ENCODE data around the gene PLA2G6. TPM values are rescaled to one million over a fixed set of nuclear protein-coding genes. Genes with fewer than 3 reads are reported as not detected.

The PLA2G6 gene
- total RNA-seq, 1 experiment from 2014 or later: 24.1 TPM

- no peak overlapping the region for H2AFZ ChIP-seq (ENCODE audit: low read length)
- no peak overlapping the region for H3K4me2 ChIP-seq (ENCODE audit: insufficient read depth, insufficient read length, low read length)
- no peaks in the 10 kb centered on the region for H3K23me2 ChIP-seq (ENCODE audit: insufficient read length, low read depth, low read length, poor library complexity, severe bottlenecking)
- no peaks in the 10 kb centered on the region for H3K4me1 ChIP-seq (ENCODE audit: insufficient read depth, low read length)
- H4K5ac ChIP-seq (ENCODE audit: insufficient read length, low read depth, low read length): no peak overlapping the region
- no CpG with 5 or more reads among the region's 14 CpGs for WGBS (ENCODE audit: extremely low coverage, insufficient read length, low lambda C conversion rate)
- H3K4me1 Mint-ChIP-seq: peaks cover 4 to 5% of the 10 kb centered on the region in 2 experiments; a peak in 3 of 4 replicates
- no peak overlapping the region for H2AK5ac ChIP-seq (ENCODE audit: insufficient read length, low read length)
- 0 out of 2 replicates have a peak, but pooled peaks cover under 1% of the 10 kb centered on the region for H3K79me2 ChIP-seq (ENCODE audit: insufficient read depth, low read length)
- H2BK12ac ChIP-seq (ENCODE audit: insufficient read length, low read depth, low read length): no peak overlapping the region
- H2BK20ac ChIP-seq (ENCODE audit: low read depth, low read length, poor library complexity, severe bottlenecking): no peak overlapping the region
- H3K56ac ChIP-seq (ENCODE audit: insufficient read length, low read depth, low read length): no peak overlapping the region
- no peak overlapping the region for H4K8ac ChIP-seq (replicated peaks; ENCODE audit: insufficient read length, low read depth, low read length)
- no peak overlapping the region for H4K91ac ChIP-seq (ENCODE audit: insufficient read length, low read depth, low read length)
- H3K4me3 Mint-ChIP-seq: no peak overlapping the region
- H3K9ac ChIP-seq (ENCODE audit: extremely low read depth, insufficient read length, low read length): no peak overlapping the region
- no peak overlapping the region for H3K23ac ChIP-seq (ENCODE audit: insufficient read length, low read depth, low read length)
- no peak overlapping the region for H3K14ac ChIP-seq (ENCODE audit: insufficient read depth, low read length)
- no peaks in the 10 kb centered on the region for H4K20me1 ChIP-seq (ENCODE audit: control insufficient read depth, insufficient read depth, insufficient read length)
- no peak overlapping the region for H3T11ph ChIP-seq (ENCODE audit: low read length)
- H3K9me3 Mint-ChIP-seq: peaks cover 5 to 12% of the 10 kb centered on the region in 2 experiments
- no peak overlapping the region for H2BK120ac ChIP-seq (ENCODE audit: low read depth, low read length, poor library complexity, severe bottlenecking)
- no peak overlapping the region for H3K27ac Mint-ChIP-seq
- no peak overlapping the region for H2BK5ac ChIP-seq (ENCODE audit: insufficient read length, low read length)
- H3K18ac ChIP-seq (ENCODE audit: insufficient read length, low read depth, low read length): no peak overlapping the region
- H3K4ac ChIP-seq (ENCODE audit: low read depth, low read length): no peak overlapping the region
- H3K27me3 Mint-ChIP-seq (ENCODE audit: low read depth): peaks cover 41% of the 10 kb centered on the region
- no peak for DNase-seq
- H3K27ac ChIP-seq (ENCODE audit: insufficient read length, low read depth, low read length): no peak overlapping the region
- H3K79me1 ChIP-seq (ENCODE audit: insufficient read depth, low read depth, low read length, poor library complexity, severe bottlenecking): no peaks in the 10 kb centered on the region
- H3K27me3 ChIP-seq (ENCODE audit: insufficient read depth, low read length): no peaks in the 10 kb centered on the region; the same call in 1 of the 2 replicates
- no peak overlapping the region for H2BK15ac ChIP-seq (ENCODE audit: low read depth, low read length)
- no peaks in the 10 kb centered on the region for H3K36me3 Mint-ChIP-seq (ENCODE audit: insufficient read depth in 1 of 3, low read depth in 3 of 3)
- TF ChIP-seq CTCF (conservative IDR thresholded peaks at IDR 0.05): no peak
- no peaks in the 10 kb centered on the region for H3K9me3 ChIP-seq (ENCODE audit: control insufficient read depth, low read depth, low read length)
Observed at GRCh38 chr22:38191055-38191454, 9.4 kb upstream of the PLA2G6 start.

Data from H9 (cell line).